KMS-11 (cell line): Measurements from ENCODE around the gene SCLY.

Experiments
- H2AFZ ChIP-seq: fragments of 200-600 bp; sonication (generic); 2 replicates; pipeline ENCODE4 v1.6.1; 2016; ENCODE audit warnings: antibody characterized with exemption, mixed run types, low read depth
- H3K27ac ChIP-seq: fragments of 200-600 bp; sonication (generic); 2 replicates; pipeline ENCODE4 v1.6.1; 2016; ENCODE audit warnings: mild to moderate bottlenecking, mixed run types
- H3K27me3 ChIP-seq: fragments of 200-600 bp; sonication (generic); 2 replicates; pipeline ENCODE4 v1.6.1; 2017; ENCODE audit warnings: mild to moderate bottlenecking, low read depth, mixed run types, moderate library complexity; ENCODE audit not compliant: insufficient read depth
- H3K36me3 ChIP-seq: fragments of 200-600 bp; sonication (generic); 2 replicates; pipeline ENCODE4 v1.6.1; 2017; ENCODE audit warnings: mild to moderate bottlenecking, mixed run types; ENCODE audit not compliant: insufficient read depth
- H3K4me1 ChIP-seq: fragments of 200-600 bp; sonication (generic); 2 replicates; pipeline ENCODE4 v1.6.1; 2016; ENCODE audit warnings: mild to moderate bottlenecking, low read depth, mixed run types; ENCODE audit not compliant: poor library complexity, severe bottlenecking
- H3K4me2 ChIP-seq: fragments of 200-600 bp; sonication (generic); 2 replicates; pipeline ENCODE4 v1.7.0; 2016; ENCODE audit warnings: mild to moderate bottlenecking, mixed run types
- H3K4me3 ChIP-seq: fragments of 200-600 bp; sonication (generic); IDR thresholded peaks from 2 replicates; pipeline ENCODE4 v1.6.1; 2017; ENCODE audit warnings: low read depth, low read length, mixed read lengths; ENCODE audit not compliant: insufficient read depth
- H3K79me2 ChIP-seq: fragments of 200-600 bp; sonication (generic); 2 replicates; pipeline ENCODE4 v1.6.1; 2016; ENCODE audit warnings: low read depth, mixed run types; ENCODE audit not compliant: insufficient read depth
- H3K9ac ChIP-seq: fragments of 200-600 bp; sonication (generic); 2 replicates; pipeline ENCODE4 v1.6.1; 2016; ENCODE audit warnings: mild to moderate bottlenecking, mixed run types
- H4K20me1 ChIP-seq: fragments of 200-600 bp; sonication (generic); 2 replicates; pipeline ENCODE4 v1.6.1; 2016; ENCODE audit warnings: mild to moderate bottlenecking, mixed run types; ENCODE audit not compliant: insufficient read depth
- CTCF ChIP-seq: fragments of 200-600 bp; sonication (generic); conservative IDR thresholded peaks from 2 replicates; pipeline ENCODE4 v1.6.1; 2017; ENCODE audit warnings: low read depth, mild to moderate bottlenecking, antibody characterized with exemption, low read length, moderate library complexity, mixed read lengths

The SCLY gene

DNA sequence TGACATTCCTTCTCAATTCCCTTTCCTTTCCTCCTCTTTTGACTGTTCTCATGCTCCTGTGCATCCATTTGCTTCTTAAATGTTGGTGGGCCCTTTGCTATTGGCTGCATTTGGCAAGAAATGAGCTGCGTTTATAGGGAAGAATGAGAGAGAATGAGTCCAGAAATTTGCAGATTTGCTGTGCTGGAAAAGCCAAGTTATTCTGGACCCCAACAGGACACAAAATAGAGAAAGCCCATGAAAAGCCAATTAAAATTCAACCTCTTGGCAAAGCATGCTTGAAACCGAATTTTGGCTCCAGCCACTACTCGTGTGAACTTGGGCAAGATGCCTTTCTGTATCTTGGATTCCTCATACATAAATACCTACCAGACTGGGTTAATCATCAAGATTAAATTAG, 1.3 kb upstream of the SCLY start:
- Histone ChIP-seq H3K79me2 (0 out of 2 replicates have a peak, but pooled peaks cover 4% of the 10 kb centered on the region), H3K4me3 (no peak overlapping the region), H3K4me2 (peak overlapping the region; percentile 91), H3K27ac (no peak overlapping the region), H3K27me3 (no peaks in the 10 kb centered on the region), H3K9ac (no peak overlapping the region), H2AFZ (no peak overlapping the region), H3K4me1 (peaks cover 31% of the 10 kb centered on the region), H3K36me3 (no peaks in the 10 kb centered on the region), H4K20me1 (no peaks in the 10 kb centered on the region)
- no peak for TF ChIP-seq CTCF

GRCh38 chr2:238060096-238060541, 682 bp upstream of the SCLY start:
- Histone ChIP-seq H3K27me3 (no peaks in the 10 kb centered on the region), H2AFZ (peak overlapping the region; percentile 98), H3K79me2 (0 out of 2 replicates have a peak, but pooled peaks cover 4% of the 10 kb centered on the region), H3K4me3 (peak overlapping the region; percentile 77), H3K27ac (peak overlapping the region; percentile 39; the same call in 1 of the 2 replicates), H3K36me3 (no peaks in the 10 kb centered on the region), H3K4me1 (peaks cover 31% of the 10 kb centered on the region), H4K20me1 (no peaks in the 10 kb centered on the region), H3K4me2 (peak overlapping the region; percentile 91), H3K9ac (peak overlapping the region; percentile 83)
- TF ChIP-seq CTCF, result no peak

DNA sequence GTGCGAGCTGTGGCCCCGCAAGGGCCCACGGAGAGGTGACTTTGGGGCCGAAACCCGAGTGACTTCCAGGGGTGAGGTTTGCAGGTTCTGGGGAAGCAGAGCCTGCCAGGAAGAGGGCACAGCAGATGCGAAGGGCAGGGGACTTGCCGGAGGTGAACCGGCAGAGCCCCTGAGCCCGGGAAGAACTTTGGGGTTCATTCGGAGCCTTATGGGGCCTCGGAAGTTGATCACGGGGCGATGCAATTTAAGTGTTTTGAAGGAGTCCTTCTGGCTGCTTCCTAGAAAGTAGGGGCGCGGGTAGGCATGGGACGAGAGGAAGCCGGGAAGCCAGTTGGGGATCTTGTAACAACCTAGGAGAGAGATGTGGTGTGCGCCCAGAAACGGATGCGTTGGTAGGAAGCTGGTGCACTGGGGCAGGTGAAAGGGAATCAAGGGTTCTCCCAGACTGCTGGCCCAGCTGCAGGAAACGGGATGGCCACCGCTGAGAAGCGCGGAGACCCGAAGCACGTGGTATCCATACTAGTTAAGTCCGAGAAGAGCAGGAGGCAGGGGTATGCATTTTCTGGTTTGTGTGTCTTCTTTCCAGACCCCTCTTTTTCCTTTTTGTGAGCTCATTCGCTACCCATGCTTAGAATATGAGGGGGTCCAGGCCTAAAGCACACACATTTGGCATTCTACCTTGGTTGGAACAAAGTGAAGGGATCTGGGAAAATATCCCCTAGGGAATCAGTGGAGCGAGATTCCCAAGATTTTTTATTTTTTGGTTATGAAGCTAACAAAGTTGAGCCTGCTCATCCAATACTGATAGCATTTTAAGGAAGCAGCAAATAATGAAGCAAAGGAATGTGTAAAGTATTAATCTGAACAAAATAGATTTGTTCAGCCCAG, 758 bp downstream of the SCLY start:
- Histone ChIP-seq H3K27ac (no peak overlapping the region; the same call in 1 of the 2 replicates), H3K9ac (peak overlapping the region; percentile 83), H2AFZ (peak overlapping the region; percentile 98), H3K4me3 (no peak overlapping the region), H4K20me1 (no peaks in the 10 kb centered on the region), H3K27me3 (no peaks in the 10 kb centered on the region), H3K79me2 (0 out of 2 replicates have a peak, but pooled peaks cover 4% of the 10 kb centered on the region), H3K36me3 (no peaks in the 10 kb centered on the region), H3K4me1 (peaks cover 36% of the 10 kb centered on the region), H3K4me2 (peak overlapping the region; percentile 94)
- no peak for TF ChIP-seq CTCF

- H3K4me2 ChIP-seq, result peak overlapping the region; percentile 21; the same call in 1 of the 2 replicates
Measured at GRCh38 chr2:238063414-238064189, 2.8 kb downstream of the SCLY start.

More at GRCh38 chr2:238063414-238064189, 2.8 kb downstream of the SCLY start:
- Histone ChIP-seq H3K27me3 (no peaks in the 10 kb centered on the region), H4K20me1 (no peaks in the 10 kb centered on the region), H3K4me1 (peaks cover 39% of the 10 kb centered on the region), H3K79me2 (0 out of 2 replicates have a peak, but pooled peaks cover 4% of the 10 kb centered on the region), H3K4me3 (no peak overlapping the region), H3K27ac (no peak overlapping the region), H2AFZ (no peak overlapping the region), H3K9ac (no peak overlapping the region), H3K36me3 (no peaks in the 10 kb centered on the region)
- TF ChIP-seq CTCF, result no peak
